GM18520 (cell line): ENCODE data around the gene LYL1.
"Not testable (repeated sequence)": the region's sequence is repeated elsewhere in the genome, so short reads cannot be mapped to it uniquely, and the experiment has no call there.

Experiments used
- ATAC-seq: cut with Tn5 transposase; IDR thresholded peaks from one replicate; pipeline ENCODE4 v1.9.1; 2021; ENCODE audit not compliant: unreplicated experiment

The LYL1 gene

GRCh38 chr19:13102666-13103580 lies at the start of gene LYL1:
LYL1 (minus strand) TSS chr19:13102858; CDS start chr19:13101171, 1,687 bp downstream.
- ATAC-seq = no peak

- peak; percentile 24 for ATAC-seq
Measured at GRCh38 chr19:13151605-13152355, 49.1 kb upstream of the LYL1 start.

DNA sequence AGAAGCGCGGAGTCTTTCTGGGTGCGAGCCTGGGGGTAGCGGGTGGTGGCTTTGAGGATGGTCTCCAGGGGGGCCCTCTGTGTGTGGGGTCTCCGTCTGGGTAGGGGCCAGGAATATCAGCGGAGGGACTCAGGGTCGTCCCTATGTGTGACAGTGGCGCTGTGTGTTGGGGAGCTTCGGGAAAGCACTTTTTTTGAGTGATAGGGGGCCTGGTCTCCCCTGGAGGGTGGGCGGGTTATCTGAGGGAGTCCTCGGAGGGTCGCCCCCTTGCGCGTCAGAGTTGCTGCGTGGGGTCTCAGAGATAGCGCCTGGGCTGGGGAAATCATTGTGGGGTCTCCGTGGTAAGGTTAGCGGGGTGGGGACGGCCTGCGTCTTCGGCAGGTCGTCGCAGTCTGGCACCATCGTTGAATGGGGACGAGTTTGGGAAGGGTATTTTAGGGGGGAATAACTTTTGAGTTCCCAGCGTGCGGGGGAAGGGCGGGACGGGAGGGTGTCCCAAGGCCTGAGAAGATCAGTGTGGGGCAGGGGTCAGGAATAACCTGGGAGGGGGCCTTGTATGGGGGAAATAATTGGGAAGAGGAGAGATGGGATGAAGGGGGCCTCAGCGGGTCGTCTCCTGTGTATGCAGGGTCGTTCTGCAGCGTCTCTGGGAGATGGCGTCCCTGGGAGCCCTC lies 48.4 kb upstream of the LYL1 start:
- ATAC-seq = no peak

- peak; percentile 26 for ATAC-seq
Measured at GRCh38 chr19:13150187-13150930, 47.7 kb upstream of the LYL1 start, which contains the start of the genes IER2 and STX10. IER2 (plus strand) TSS chr19:13150411; CDS start chr19:13153187, 2,776 bp downstream. STX10 (minus strand) TSS chr19:13150375; CDS start chr19:13150173, 202 bp downstream.

DNA sequence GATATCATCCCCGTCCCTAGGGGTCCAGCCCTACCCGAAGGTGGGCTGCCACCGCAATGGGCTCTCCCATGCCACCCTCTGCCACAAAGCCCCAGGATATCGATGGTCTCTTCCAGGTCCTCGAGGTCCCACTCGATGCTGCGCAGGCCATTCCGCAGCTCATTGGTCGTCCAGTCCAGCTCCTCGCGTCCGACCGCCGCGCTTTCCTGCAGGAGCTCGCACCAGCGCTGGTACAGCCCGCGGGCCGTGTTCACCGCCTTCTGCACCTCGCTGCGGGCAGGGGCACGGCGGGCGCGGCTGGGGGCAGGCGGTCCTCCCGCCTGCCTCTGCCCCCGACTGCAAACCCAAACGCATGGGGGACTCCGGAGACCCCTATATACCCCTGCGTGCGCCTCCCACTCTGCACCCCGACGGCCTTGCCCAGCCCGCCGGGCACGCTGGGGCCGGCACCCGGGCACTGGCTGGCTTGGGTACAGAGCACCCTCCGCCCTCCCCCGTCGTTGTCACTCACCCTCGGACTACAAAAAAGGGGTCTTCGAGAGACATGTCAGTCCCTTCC lies 47.0 kb upstream of the LYL1 start:
- no peak for ATAC-seq

DNA sequence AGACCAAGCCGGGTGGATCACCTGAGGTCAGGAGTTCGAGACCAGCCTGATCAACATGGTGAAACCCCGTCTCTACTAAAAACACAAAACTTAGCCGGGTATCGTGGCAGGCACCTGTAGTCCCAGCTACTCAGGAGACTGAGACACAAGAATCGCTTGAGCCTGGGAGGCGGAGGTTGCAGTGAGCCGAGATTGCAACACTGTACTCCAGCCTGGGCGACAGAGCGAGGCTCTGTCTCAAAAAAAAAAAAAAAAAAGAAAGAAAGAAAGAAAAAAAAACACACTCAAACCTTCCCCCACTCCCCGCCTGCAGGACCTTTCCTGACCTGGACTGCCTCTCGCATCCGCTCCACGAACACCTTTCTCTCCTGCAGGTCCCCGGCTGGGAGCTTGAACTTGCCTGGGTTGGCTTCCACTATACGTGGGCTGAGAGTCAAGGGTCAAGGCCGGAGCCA lies 46.5 kb upstream of the LYL1 start:
- ATAC-seq = not testable (repeated sequence)

- no peak for ATAC-seq
Measured at GRCh38 chr19:13146763-13147563, 44.3 kb upstream of the LYL1 start.

DNA sequence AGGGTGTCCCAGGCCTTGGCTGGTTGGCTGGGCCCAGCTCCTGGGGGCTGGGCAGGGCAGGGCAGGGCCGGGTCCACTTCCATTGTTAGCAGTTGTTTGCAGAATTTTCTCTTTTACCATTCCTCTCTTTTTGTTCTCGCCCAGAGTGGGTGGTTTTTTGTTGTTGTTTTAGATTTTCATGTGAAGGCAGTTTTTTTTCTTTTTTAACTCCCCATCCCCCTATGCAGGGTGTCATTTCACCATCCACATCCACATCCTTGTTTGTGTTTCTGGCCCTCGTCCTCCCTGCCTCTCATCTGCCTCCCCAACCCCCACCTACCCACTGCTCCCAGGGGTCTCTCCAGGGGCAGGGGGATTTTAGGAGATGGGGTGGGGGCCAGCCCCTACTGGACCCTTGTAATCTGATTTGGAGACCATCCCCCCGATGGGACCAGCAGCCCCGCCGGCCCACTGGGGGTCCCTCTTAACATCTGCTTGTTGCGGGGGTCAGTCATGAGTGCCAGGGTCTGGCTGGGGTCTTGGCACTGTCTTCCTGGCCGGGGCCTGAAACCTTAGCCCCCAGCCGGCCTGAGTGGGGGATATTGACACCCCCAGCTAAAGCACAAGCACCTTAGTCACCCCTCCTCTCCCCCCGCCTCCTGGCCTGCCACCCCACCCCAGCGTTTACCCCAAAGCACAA lies 37.1 kb upstream of the LYL1 start:
- no peak for ATAC-seq

GRCh38 chr19:13138916-13139198 lies 36.2 kb upstream of the LYL1 start:
- no peak for ATAC-seq

DNA sequence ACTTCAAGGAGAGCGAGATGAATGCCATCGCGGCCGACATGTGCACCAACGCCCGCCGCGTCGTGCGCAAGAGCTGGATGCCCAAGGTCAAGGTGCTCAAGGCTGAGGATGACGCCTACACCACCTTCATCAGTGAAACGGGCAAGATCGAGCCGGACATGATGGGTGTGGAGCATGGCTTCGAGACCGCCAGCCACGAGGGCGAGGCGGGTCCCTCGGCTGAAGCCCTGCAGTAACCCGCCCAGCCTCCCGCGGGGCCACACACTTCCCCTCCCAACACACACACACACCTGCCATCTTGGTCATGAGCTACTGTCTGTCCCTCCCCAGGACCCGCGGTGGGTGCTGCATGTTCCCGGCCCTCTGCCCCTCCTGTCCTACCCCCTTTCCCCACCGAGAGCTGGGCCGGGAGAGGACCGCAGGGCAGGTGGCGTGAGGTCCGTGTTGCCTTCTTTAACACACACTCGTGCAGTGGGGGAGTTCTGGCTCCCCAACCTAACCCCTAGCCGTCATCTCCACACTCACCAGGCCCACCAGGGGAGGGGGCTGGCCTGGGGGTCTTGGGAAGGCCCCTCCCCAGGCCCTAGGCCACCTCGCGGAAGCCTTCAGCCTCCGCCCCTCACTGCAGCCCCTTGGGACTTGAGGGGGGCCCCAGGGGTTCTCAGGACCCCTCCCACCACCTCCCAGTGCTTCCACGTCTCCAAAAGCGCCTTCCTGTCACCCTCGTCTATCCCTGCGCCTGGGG lies 35.7 kb upstream of the LYL1 start:
- no peak for ATAC-seq

GRCh38 chr19:13137290-13137794 lies 34.7 kb upstream of the LYL1 start:
- no peak for ATAC-seq

- no peak for ATAC-seq
Measured at GRCh38 chr19:13135068-13136062, 32.7 kb upstream of the LYL1 start.

DNA sequence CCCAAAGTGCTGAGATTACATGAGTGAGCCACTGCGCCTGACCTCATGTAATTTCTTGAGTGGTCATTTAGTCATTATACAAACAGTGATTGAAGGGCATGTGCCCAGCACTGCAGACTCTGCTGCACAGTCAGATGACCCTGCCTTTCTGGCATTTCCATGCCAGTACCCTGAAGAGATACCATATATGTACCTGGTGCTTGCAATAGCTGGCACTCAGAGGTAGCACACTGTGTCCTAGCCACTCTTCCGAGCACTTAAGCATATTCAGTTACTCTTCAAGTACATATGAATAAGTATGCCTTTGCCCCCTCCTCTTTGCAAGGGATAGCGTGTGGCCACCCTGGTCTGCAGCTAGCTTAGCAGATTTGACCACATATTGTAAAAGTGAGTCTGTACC lies 32.0 kb upstream of the LYL1 start:
- no peak for ATAC-seq

DNA sequence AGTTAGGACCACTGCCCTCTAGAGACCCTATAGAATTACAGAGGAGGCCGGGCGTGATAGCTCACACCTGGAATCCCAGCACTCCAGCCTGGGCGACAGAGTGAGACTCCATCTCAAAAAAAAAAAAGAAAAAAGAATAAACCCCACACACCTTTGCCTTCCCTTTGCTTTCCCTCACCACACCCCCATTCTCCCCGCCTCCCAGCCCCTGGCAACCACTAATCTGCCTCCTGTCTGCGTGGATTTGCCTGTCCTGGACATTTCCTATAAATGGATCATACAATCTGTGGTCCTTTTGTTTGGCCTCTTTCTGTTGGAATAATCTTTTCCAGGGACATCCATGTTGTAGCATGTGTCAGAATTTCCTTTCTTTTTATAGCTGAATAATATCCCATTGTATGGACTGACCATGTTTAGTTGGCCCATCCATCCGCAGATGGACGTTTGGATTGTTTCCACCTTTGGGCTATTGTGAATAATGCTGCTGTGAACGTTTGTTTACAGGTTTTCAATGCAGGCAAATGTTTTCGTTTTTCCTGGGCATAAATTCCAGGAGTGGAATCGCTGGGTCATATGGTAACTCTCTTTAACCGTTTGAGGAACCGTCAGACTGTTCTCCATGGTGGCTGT lies 30.7 kb upstream of the LYL1 start:
- no peak for ATAC-seq

- ATAC-seq = no peak
Measured at GRCh38 chr19:13132471-13133180, 30.0 kb upstream of the LYL1 start.
